ENCODE results near the gene BRD8. TPM values are rescaled to one million over a fixed set of nuclear protein-coding genes. Genes with fewer than 3 reads are reported as not detected.

BRD8 gene
- 11.5 and 12.3 TPM in 2 replicates for total RNA-seq

DNA sequence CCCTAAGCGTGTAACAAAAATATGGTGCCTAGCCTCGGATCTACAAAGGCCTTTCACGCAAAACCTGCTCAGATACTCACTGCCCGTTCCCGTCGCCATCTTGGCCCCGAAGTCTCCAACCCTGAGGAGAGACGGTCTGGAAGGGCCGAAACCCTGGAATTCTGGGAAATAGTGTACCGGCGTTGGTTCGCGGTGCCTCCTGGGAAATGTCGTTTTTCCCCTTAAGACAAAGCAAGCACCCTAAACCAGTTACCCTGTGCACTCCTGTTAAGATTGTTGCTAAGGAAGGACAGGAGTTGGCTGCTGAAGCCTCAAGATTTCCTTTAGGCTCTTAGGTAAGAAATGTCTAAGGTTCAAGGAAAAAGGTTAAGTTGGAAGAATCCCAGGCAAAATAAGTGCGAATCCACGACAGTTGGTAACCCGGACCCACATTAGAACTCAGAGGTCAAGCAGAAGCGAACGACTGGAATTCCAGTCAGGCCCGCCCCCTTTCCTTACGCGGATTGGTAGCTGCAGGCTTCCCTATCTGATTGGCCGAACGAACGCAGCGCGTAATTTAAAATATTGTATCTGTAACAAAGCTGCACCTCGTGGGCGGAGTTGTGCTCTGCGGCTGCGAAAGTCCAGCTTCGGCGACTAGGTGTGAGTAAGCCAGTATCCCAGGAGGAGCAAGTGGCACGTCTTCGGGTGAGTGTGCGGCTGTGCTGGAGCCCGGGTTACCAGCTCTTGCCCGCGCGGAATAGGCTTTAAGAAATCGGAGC lies at the start of gene BRD8, which contains the start of gene KIF20A:
Gene BRD8, minus strand, starts transcription at position 115 of the 761 bp plus-strand sequence. Its CDS starts 16 bp downstream, at position 99.
Gene KIF20A, plus strand, starts transcription at position 597 of the 761 bp plus-strand sequence. CDS start 569 bp downstream, outside the sequence.

GRCh38 chr5:138213161-138214029 lies 35.0 kb upstream of the BRD8 start, which contains the start of gene CDC23:
CDC23 (minus strand) TSS chr5:138213323; CDS start chr5:138213312, 11 bp downstream.

DNA sequence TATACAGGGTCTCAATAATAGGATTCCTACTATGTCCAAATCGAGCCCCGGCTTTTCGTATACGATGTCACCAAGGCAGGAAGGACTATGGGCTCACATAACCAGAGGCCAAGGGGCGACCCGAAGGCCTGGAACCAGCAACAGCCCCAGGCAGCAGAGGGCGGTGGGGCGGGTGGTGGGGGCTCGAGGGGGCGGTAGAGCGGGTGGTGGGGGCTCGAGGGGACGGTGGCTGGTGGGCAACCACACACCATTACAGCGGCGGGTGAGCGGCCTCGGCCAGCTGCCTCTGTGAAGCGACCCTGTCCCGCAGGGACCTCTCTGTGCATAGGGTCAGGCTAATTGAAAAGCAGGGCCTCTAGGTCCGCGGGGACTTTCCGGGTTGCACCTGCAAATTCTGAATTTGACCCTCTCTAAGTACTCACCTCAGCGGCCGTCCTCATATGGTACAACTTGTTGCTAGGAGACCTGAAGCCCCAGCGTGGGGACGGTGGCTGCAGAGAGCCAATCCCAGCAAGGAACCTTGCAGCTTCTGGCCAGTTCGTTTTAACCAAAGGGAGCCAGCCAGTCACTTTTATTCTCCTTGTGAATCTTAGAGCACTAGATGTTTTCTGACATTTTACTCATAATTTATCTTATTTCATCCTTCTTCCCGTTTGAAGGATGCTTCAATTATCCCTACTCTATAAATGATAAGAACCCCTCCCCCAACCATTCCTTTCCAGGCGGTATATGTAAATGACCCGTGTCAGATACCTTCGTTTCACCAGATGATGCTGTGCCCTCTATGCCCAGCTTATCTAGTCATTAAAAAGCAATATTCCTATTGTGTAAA lies 39.3 kb downstream of the BRD8 start, which contains the start of gene NME5:
Gene NME5, minus strand, starts transcription at position 480 of the 832 bp plus-strand sequence. CDS start 648 bp downstream, outside the sequence.

Other genes with a start within 250 kb of the BRD8 start
- 7.5 and 8.9 TPM in 2 replicates for gene FAM13B, start 145.6 kb downstream of the BRD8 start, total RNA-seq
- gene WNT8A, start 94.6 kb downstream of the BRD8 start, total RNA-seq, result not detected in 2 replicates
- gene NME5, start 39.2 kb downstream of the BRD8 start, total RNA-seq, result 1.7 and 2.8 TPM in 2 replicates
- 0.64 and 4.3 TPM in 2 replicates for gene KIF20A, start 482 bp upstream of the BRD8 start, total RNA-seq
- 22.4 and 24.7 TPM in 2 replicates for gene CDC23, start 34.7 kb upstream of the BRD8 start, total RNA-seq
- gene GFRA3, start 96.0 kb upstream of the BRD8 start, total RNA-seq, result not detected in 2 replicates
- gene CDC25C, start 153.2 kb upstream of the BRD8 start, total RNA-seq, result 0.72 TPM in 1 of 2 replicates, not detected in the other
- 12.4 and 19.5 TPM in 2 replicates for gene FAM53C, start 159.6 kb upstream of the BRD8 start, total RNA-seq
- 36.4 and 42.0 TPM in 2 replicates for gene KDM3B, start 174.1 kb upstream of the BRD8 start, total RNA-seq

All from tracheal epithelial cell (primary cell).